ENCODE results near the gene B3GNT3.

The B3GNT3 gene

DNA sequence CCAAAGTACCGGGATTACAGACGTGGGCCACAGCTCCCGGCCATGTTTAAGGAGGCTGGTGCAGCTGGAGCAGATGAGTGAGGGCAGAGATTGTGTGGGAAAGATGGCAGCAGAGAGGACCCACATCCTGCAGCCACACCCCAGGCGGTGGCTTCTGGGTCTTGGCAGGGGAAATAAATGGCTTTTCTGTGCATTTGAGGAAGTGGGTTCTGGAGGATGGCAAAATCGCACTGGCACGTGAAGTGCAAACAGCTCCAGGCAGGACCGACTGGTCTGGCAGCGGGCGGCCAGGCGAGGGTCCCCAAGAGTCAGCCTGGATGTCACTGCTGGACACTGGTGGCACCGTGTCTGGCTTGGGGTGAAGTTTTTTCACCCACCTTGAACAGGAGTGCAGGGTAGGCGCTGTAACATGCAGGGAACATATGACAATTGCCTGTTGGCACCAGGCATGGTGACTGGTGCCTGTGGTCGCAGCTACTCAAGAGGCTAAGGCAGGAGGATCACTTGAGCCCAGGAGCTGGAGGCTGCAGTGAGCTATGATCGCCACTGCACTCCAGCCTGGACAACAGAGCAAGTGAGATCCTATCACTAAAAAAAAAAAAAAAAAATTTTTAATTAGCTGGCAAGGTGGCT lies 8.4 kb downstream of the B3GNT3 start:
- H3K9me3 ChIP-seq (ENCODE audit: insufficient read depth, low read depth, low read length): no peaks in the 10 kb centered on the region
- H3K27me3 ChIP-seq (ENCODE audit: insufficient read depth, low read length): no peaks in the 10 kb centered on the region
- H3K4me3 ChIP-seq (ENCODE audit: low read length): no peak overlapping the region
- H3K27ac ChIP-seq (ENCODE audit: low read depth, low read length): no peak overlapping the region
- H3K36me3 ChIP-seq (ENCODE audit: insufficient read depth, low read length): no peaks in the 10 kb centered on the region
- no peak overlapping the region for H3K9ac ChIP-seq (ENCODE audit: low read depth, low read length)
- H3K4me1 ChIP-seq (ENCODE audit: insufficient read depth, low read length): no peaks in the 10 kb centered on the region
- WGBS: 85% methylated on average over 14 of the region's 14 CpGs

DNA sequence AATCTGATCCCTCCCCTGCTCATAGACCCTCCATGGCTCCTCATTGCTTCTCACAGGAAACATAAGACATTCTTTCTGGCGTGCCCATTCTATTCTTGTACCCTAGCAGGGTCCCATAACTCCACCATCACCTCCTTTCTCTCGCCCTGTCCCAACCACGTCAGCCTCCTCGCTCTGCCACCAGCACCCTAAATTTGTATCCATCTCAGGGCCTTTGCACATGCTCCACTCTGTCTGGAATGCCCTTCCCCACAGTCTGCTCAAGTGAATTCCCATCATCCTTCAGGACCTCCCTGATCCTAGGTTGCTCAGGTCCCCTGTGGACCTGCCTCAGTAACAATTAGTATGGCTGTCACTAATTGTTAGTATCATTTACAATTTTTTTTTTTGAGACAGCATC lies 10.5 kb downstream of the B3GNT3 start:
- H3K27ac ChIP-seq (ENCODE audit: low read depth, low read length): no peak overlapping the region
- H3K9ac ChIP-seq (ENCODE audit: low read depth, low read length): no peak overlapping the region
- no peaks in the 10 kb centered on the region for H3K4me1 ChIP-seq (ENCODE audit: insufficient read depth, low read length)
- no peak overlapping the region for H3K4me3 ChIP-seq (ENCODE audit: low read length)
- H3K36me3 ChIP-seq (ENCODE audit: insufficient read depth, low read length): no peaks in the 10 kb centered on the region
- WGBS: 92% methylated on average over 4 of the region's 4 CpGs
- no peaks in the 10 kb centered on the region for H3K27me3 ChIP-seq (ENCODE audit: insufficient read depth, low read length)
- H3K9me3 ChIP-seq (ENCODE audit: insufficient read depth, low read depth, low read length): no peaks in the 10 kb centered on the region

- no peaks in the 10 kb centered on the region for H3K4me1 ChIP-seq (ENCODE audit: insufficient read depth, low read length)
- H3K36me3 ChIP-seq (ENCODE audit: insufficient read depth, low read length): no peaks in the 10 kb centered on the region
- no peaks in the 10 kb centered on the region for H3K27me3 ChIP-seq (ENCODE audit: insufficient read depth, low read length)
- H3K4me3 ChIP-seq (ENCODE audit: low read length): no peak overlapping the region
- H3K27ac ChIP-seq (ENCODE audit: low read depth, low read length): no peak overlapping the region
- no peaks in the 10 kb centered on the region for H3K9me3 ChIP-seq (ENCODE audit: insufficient read depth, low read depth, low read length)
- no peak overlapping the region for H3K9ac ChIP-seq (ENCODE audit: low read depth, low read length)
- WGBS: 92% methylated on average over 3 of the region's 3 CpGs
Observed at GRCh38 chr19:17806945-17807344, 12.0 kb downstream of the B3GNT3 start.

DNA sequence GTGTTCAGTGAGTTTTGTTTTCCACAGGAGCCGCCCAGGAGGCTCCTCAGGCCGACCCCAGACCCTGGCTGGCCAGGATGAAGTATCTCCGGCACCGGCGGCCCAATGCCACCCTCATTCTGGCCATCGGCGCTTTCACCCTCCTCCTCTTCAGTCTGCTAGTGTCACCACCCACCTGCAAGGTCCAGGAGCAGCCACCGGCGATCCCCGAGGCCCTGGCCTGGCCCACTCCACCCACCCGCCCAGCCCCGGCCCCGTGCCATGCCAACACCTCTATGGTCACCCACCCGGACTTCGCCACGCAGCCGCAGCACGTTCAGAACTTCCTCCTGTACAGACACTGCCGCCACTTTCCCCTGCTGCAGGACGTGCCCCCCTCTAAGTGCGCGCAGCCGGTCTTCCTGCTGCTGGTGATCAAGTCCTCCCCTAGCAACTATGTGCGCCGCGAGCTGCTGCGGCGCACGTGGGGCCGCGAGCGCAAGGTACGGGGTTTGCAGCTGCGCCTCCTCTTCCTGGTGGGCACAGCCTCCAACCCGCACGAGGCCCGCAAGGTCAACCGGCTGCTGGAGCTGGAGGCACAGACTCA lies 12.9 kb downstream of the B3GNT3 start:
- no peaks in the 10 kb centered on the region for H3K36me3 ChIP-seq (ENCODE audit: insufficient read depth, low read length)
- no peak overlapping the region for H3K4me3 ChIP-seq (ENCODE audit: low read length)
- no peak overlapping the region for H3K27ac ChIP-seq (ENCODE audit: low read depth, low read length)
- H3K4me1 ChIP-seq (ENCODE audit: insufficient read depth, low read length): no peaks in the 10 kb centered on the region
- H3K9me3 ChIP-seq (ENCODE audit: insufficient read depth, low read depth, low read length): no peaks in the 10 kb centered on the region
- no peak overlapping the region for H3K9ac ChIP-seq (ENCODE audit: low read depth, low read length)
- WGBS: 92% methylated on average over 38 of the region's 38 CpGs
- no peaks in the 10 kb centered on the region for H3K27me3 ChIP-seq (ENCODE audit: insufficient read depth, low read length)

DNA sequence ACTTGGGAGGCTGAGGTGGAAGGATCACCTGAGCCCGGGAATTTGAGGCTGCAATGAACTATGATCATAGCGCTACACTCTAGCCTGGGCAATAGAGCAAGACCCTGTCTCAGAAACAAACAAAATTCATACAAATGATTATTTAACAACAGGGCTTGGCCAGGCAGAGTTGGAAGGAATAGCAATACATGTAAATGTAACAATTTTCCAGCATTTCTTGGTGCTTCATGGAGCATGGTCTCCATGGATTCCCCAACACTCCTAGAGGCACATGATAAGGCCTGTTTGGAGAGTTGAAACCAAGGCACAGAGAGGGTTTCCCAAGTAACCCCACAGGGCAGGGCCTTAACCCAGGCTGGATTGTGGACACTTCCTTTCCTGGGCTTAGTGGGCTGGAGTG lies 16.2 kb downstream of the B3GNT3 start:
- Histone ChIP-seq H3K9ac (ENCODE audit: low read depth, low read length) (no peak overlapping the region), H3K27me3 (ENCODE audit: insufficient read depth, low read length) (no peaks in the 10 kb centered on the region), H3K36me3 (ENCODE audit: insufficient read depth, low read length) (no peaks in the 10 kb centered on the region), H3K4me3 (ENCODE audit: low read length) (no peak overlapping the region), H3K9me3 (ENCODE audit: insufficient read depth, low read depth, low read length) (no peaks in the 10 kb centered on the region), H3K4me1 (ENCODE audit: insufficient read depth, low read length) (no peaks in the 10 kb centered on the region), H3K27ac (ENCODE audit: low read depth, low read length) (no peak overlapping the region)
- 92% methylated on average over 2 of the region's 2 CpGs for WGBS

- Histone ChIP-seq H3K4me1 (ENCODE audit: insufficient read depth, low read length) (no peaks in the 10 kb centered on the region), H3K9ac (ENCODE audit: low read depth, low read length) (no peak overlapping the region), H3K27ac (ENCODE audit: low read depth, low read length) (no peak overlapping the region), H3K9me3 (ENCODE audit: insufficient read depth, low read depth, low read length) (no peaks in the 10 kb centered on the region), H3K27me3 (ENCODE audit: insufficient read depth, low read length) (no peaks in the 10 kb centered on the region), H3K36me3 (ENCODE audit: insufficient read depth, low read length) (no peaks in the 10 kb centered on the region), H3K4me3 (ENCODE audit: low read length) (no peak overlapping the region)
- 89% methylated on average over 20 of the region's 20 CpGs for WGBS
Observed at GRCh38 chr19:17811681-17812080, 16.7 kb downstream of the B3GNT3 start.

GRCh38 chr19:17812099-17812498 lies 17.2 kb downstream of the B3GNT3 start:
- no peak overlapping the region for H3K27ac ChIP-seq (ENCODE audit: low read depth, low read length)
- no peaks in the 10 kb centered on the region for H3K36me3 ChIP-seq (ENCODE audit: insufficient read depth, low read length)
- no peaks in the 10 kb centered on the region for H3K4me1 ChIP-seq (ENCODE audit: insufficient read depth, low read length)
- H3K9ac ChIP-seq (ENCODE audit: low read depth, low read length): no peak overlapping the region
- no peaks in the 10 kb centered on the region for H3K9me3 ChIP-seq (ENCODE audit: insufficient read depth, low read depth, low read length)
- 85% methylated on average over 4 of the region's 5 CpGs for WGBS
- no peak overlapping the region for H3K4me3 ChIP-seq (ENCODE audit: low read length)
- no peaks in the 10 kb centered on the region for H3K27me3 ChIP-seq (ENCODE audit: insufficient read depth, low read length)

DNA sequence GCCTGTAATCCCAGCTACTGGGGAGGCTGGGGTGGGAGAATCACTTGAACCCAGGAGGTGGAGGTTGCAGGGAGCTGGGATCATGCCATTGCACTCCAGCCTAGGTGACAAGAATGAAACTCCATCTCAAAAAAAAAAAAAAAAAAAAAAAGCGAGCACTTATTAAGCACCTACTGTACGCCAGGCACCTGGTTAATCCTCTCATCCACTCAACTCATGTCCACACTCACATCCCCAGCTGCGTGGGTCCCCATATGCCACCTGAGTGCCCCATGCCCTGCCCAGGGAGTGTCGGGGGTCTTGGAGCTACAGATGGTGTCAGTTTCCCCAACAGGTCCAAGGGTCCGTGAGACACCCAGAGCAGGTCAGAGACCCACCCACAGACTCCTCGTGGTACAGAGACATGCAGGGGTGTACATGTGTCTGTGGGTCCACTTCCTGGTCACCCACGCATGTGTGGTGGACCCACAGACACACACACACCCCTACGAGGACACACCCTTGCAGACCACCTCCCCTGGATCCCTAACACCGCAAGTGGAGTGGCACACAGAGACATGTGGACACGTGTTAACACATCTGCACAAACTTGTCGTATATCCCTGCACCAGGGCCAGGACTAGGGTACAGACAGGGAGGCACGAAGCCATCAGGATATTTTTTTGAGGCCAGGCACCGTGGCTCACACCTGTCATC lies 22.9 kb downstream of the B3GNT3 start:
- Histone ChIP-seq H3K9ac (ENCODE audit: low read depth, low read length) (no peak overlapping the region), H3K4me1 (ENCODE audit: insufficient read depth, low read length) (no peaks in the 10 kb centered on the region), H3K9me3 (ENCODE audit: insufficient read depth, low read depth, low read length) (no peaks in the 10 kb centered on the region), H3K36me3 (ENCODE audit: insufficient read depth, low read length) (no peaks in the 10 kb centered on the region), H3K27ac (ENCODE audit: low read depth, low read length) (no peak overlapping the region), H3K4me3 (ENCODE audit: low read length) (no peak overlapping the region), H3K27me3 (ENCODE audit: insufficient read depth, low read length) (no peaks in the 10 kb centered on the region)
- WGBS: 84% methylated on average over 13 of the region's 13 CpGs

DNA sequence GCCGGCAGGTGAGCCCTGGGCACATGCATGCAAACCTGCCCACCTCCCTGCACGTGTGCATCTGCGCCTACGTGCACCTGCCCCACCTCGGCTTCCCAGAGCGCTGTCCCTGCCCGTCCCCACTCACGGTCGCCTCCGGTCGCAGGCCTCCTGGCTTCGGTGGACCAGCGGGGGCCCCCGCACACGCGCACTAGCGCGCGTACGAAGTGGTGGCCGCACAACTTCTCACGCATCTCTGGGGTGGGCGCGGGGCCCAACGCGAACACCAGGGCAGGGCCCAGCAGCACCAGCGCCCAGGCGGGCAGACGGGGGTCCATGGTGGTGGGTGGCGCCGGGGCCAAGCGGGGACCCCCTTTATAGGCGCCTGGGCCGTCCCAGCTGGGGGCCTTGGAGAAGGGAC lies 26.3 kb downstream of the B3GNT3 start, which contains the start of gene INSL3:
Gene INSL3, minus strand, starts transcription at position 330 of the 400 bp plus-strand sequence. Its CDS starts 13 bp downstream, at position 317.
- Histone ChIP-seq H3K4me1 (ENCODE audit: insufficient read depth, low read length) (no peaks in the 10 kb centered on the region), H3K9me3 (ENCODE audit: insufficient read depth, low read depth, low read length) (no peaks in the 10 kb centered on the region), H3K27me3 (ENCODE audit: insufficient read depth, low read length) (no peaks in the 10 kb centered on the region), H3K27ac (ENCODE audit: low read depth, low read length) (no peak within 1 kb of the TSS), H3K4me3 (ENCODE audit: low read length) (no peak within 1 kb of the TSS), H3K36me3 (ENCODE audit: insufficient read depth, low read length) (no peaks in the 10 kb centered on the region), H3K9ac (ENCODE audit: low read depth, low read length) (no peak within 1 kb of the TSS)
- 94% methylated on average over 34 of the region's 34 CpGs for WGBS

DNA sequence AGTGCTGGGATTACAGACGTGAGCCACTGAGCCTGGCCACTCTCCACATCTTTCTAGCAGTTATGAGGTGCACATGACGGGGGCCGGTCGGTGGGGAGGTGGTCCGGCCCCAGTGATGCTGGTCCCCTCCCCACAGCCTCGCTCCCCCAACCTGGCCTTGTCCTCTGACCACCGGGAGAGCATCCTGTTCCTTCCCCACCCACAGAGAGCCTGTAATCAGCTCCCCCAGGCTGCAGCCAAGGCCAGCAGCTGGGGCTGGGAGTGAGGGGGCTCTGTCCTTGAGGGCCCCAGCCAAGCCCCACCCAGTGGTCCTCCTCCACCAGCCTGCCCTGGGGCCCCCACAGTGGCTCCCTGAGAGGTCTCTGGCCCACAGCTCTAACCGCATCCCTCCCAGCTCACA lies 29.4 kb downstream of the B3GNT3 start:
- Histone ChIP-seq H3K36me3 (ENCODE audit: insufficient read depth, low read length) (no peaks in the 10 kb centered on the region), H3K27ac (ENCODE audit: low read depth, low read length) (no peak overlapping the region), H3K9ac (ENCODE audit: low read depth, low read length) (no peak overlapping the region), H3K9me3 (ENCODE audit: insufficient read depth, low read depth, low read length) (no peaks in the 10 kb centered on the region), H3K4me3 (ENCODE audit: low read length) (no peak overlapping the region), H3K4me1 (ENCODE audit: insufficient read depth, low read length) (no peaks in the 10 kb centered on the region), H3K27me3 (ENCODE audit: insufficient read depth, low read length) (no peaks in the 10 kb centered on the region)
- WGBS: 69% methylated on average over 8 of the region's 8 CpGs

GRCh38 chr19:17826508-17827056 lies 31.6 kb downstream of the B3GNT3 start:
- 89% methylated on average over 13 of the region's 13 CpGs for WGBS
- no peaks in the 10 kb centered on the region for H3K36me3 ChIP-seq (ENCODE audit: insufficient read depth, low read length)

More at GRCh38 chr19:17826508-17827056, 31.6 kb downstream of the B3GNT3 start:
- H3K4me3 ChIP-seq (ENCODE audit: low read length): no peak overlapping the region
- H3K4me1 ChIP-seq (ENCODE audit: insufficient read depth, low read length): 0 out of 2 replicates have a peak, but pooled peaks cover 2% of the 10 kb centered on the region
- no peak overlapping the region for H3K9ac ChIP-seq (ENCODE audit: low read depth, low read length)
- H3K27ac ChIP-seq (ENCODE audit: low read depth, low read length): no peak overlapping the region
- H3K27me3 ChIP-seq (ENCODE audit: insufficient read depth, low read length): peaks cover 3% of the 10 kb centered on the region; the same call in 1 of the 2 replicates
- H3K9me3 ChIP-seq (ENCODE audit: insufficient read depth, low read depth, low read length): no peaks in the 10 kb centered on the region

Data from HUES64 (cell line).